ENCODE data around the gene ENTPD1.

ENTPD1 gene

DNA sequence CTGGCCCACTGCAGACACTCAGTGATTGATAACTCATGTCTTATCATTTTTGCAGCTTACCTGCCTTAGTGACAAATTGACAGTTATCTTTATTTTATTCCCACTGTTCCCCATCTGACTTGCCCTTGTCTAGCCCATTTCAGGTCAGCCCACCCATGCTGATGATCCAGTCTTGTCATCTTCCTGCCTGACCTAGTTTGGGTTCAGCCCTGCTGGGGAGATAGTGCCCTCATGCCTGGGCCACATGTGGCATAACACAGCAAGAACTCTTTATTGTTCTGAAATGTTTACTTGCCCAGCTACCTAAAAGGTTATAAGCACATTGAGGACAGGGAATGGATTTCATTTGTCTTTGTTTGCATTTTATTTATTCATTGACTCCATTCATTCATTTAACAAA lies 75.6 kb downstream of the ENTPD1 start:
- H3K4me3 ChIP-seq (IDR thresholded peaks at IDR 0.05; ENCODE audit: insufficient read depth, low read depth, low read length): no peak overlapping the region
- H4K20me1 ChIP-seq (ENCODE audit: insufficient read depth): no peaks in the 10 kb centered on the region
- no peaks in the 10 kb centered on the region for H3K27me3 ChIP-seq (ENCODE audit: insufficient read depth, low read depth)
- TF ChIP-seq, protein P1, sequence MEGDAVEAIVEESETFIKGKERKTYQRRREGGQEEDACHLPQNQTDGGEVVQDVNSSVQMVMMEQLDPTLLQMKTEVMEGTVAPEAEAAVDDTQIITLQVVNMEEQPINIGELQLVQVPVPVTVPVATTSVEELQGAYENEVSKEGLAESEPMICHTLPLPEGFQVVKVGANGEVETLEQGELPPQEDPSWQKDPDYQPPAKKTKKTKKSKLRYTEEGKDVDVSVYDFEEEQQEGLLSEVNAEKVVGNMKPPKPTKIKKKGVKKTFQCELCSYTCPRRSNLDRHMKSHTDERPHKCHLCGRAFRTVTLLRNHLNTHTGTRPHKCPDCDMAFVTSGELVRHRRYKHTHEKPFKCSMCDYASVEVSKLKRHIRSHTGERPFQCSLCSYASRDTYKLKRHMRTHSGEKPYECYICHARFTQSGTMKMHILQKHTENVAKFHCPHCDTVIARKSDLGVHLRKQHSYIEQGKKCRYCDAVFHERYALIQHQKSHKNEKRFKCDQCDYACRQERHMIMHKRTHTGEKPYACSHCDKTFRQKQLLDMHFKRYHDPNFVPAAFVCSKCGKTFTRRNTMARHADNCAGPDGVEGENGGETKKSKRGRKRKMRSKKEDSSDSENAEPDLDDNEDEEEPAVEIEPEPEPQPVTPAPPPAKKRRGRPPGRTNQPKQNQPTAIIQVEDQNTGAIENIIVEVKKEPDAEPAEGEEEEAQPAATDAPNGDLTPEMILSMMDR (conservative IDR thresholded peaks at IDR 0.05; ENCODE audit: low read depth, low read length): no peak
- no peak overlapping the region for H3K4me2 ChIP-seq
- H3K27ac ChIP-seq: peak overlapping the region; percentile 19
- no peak overlapping the region for H2AFZ ChIP-seq (ENCODE audit: low read depth)
- peaks cover 7% of the 10 kb centered on the region for H3K4me1 ChIP-seq (ENCODE audit: low read depth, poor library complexity, severe bottlenecking)
- H3K9ac ChIP-seq: no peak overlapping the region
- H3K79me2 ChIP-seq (ENCODE audit: insufficient read depth, low read depth): no peaks in the 10 kb centered on the region
- no peaks in the 10 kb centered on the region for H3K36me3 ChIP-seq (ENCODE audit: insufficient read depth)

DNA sequence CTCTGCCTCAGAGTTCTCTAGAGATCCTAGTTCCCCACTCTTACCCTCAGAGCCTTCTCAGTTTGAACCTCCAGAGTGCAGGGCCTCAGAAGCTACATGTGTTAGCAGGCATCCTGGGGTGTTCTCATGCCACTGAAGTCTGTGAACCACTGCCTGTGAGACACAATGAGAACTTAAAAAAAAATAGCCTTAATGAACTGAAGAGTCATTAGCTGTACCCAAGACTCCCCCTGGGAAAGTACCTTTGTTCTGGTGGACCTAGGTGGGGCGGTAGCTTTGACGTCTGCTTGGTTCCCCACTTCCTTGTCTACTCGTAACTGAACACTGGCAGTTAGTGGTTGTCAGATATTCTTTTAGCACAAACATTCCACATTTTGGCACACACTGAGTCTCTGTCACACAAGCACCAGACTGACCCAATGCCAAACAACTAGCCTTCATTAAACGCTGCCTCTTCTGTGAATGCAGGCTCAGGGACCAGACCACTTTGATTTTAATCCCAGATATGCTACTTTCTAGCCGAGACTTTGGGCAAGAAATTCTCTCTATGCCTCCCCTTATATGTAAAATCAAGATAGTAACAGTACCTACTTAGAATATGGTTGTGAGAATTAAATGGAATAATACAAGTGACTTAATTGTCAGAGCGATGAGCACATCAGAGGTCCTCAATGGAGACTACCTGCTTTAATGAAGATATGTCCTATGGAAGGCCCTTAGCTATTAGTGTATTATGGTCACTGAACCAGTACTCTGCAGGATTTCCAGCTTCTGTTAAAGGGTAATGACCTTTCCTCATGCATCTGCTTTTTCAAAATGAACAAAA lies 76.5 kb downstream of the ENTPD1 start:
- Histone ChIP-seq H3K36me3 (ENCODE audit: insufficient read depth) (no peaks in the 10 kb centered on the region), H3K4me2 (no peak overlapping the region), H2AFZ (ENCODE audit: low read depth) (no peak overlapping the region), H4K20me1 (ENCODE audit: insufficient read depth) (no peaks in the 10 kb centered on the region), H3K4me1 (ENCODE audit: low read depth, poor library complexity, severe bottlenecking) (peaks cover 7% of the 10 kb centered on the region), H3K9ac (no peak overlapping the region), H3K4me3 (IDR thresholded peaks at IDR 0.05; ENCODE audit: insufficient read depth, low read depth, low read length) (no peak overlapping the region), H3K27me3 (ENCODE audit: insufficient read depth, low read depth) (no peaks in the 10 kb centered on the region), H3K27ac (peak overlapping the region; percentile 19), H3K79me2 (ENCODE audit: insufficient read depth, low read depth) (no peaks in the 10 kb centered on the region)
- TF ChIP-seq, protein P1 (conservative IDR thresholded peaks at IDR 0.05; ENCODE audit: low read depth, low read length): no peak

DNA sequence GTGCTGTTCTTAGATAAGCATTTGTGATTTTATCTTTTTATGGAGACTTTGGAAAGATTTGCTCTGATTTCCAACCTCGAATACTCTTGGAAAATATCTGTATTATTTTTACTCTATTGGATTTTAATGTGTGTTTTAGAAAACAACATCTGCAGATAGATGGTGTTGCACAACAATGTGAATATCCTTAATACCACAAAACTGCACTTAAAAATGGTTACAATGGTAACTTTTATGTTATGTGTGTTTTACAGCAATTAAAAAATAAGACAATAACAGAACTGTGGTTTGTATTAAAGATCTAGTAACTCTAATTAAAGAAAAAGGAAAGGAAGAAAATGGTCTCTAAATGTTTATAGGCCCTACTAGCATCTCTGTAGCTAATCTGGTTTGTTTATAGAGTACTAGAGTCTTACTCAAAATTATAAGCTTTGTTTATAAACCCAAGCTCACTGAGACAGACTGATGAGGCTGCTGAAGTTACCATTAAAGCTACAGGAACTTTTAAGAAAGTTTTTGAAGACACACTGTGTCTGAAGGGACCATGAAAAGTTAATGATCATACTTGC lies 77.2 kb downstream of the ENTPD1 start:
- no peak overlapping the region for H3K27ac ChIP-seq
- H3K9ac ChIP-seq: no peak overlapping the region
- TF ChIP-seq, protein P1 (conservative IDR thresholded peaks at IDR 0.05; ENCODE audit: low read depth, low read length): no peak
- no peaks in the 10 kb centered on the region for H3K36me3 ChIP-seq (ENCODE audit: insufficient read depth)
- no peaks in the 10 kb centered on the region for H3K27me3 ChIP-seq (ENCODE audit: insufficient read depth, low read depth)
- no peak overlapping the region for H2AFZ ChIP-seq (ENCODE audit: low read depth)
- no peak overlapping the region for H3K4me2 ChIP-seq
- H3K4me3 ChIP-seq (IDR thresholded peaks at IDR 0.05; ENCODE audit: insufficient read depth, low read depth, low read length): no peak overlapping the region
- no peaks in the 10 kb centered on the region for H4K20me1 ChIP-seq (ENCODE audit: insufficient read depth)
- no peaks in the 10 kb centered on the region for H3K79me2 ChIP-seq (ENCODE audit: insufficient read depth, low read depth)
- peaks cover 7% of the 10 kb centered on the region for H3K4me1 ChIP-seq (ENCODE audit: low read depth, poor library complexity, severe bottlenecking)

DNA sequence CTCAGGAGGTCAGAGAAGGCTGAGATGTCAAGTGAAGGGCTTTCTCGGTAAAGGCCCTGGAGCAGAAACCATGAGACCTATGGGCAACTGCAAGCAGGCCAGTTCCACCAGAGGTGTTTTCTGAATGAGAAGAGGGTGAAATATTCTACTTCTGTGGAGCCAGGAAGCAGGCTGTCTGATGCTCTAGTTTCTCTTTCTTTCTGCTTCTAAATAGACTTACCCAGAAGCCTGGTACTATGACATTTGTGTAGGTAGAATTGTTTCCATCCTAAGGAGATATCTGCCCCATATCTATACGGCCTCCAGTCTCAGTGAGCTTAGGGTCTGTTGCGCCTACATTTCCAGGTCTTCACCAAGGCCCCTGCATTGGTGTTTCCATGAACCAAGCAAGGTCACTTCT lies 78.4 kb downstream of the ENTPD1 start:
- Histone ChIP-seq H3K36me3 (ENCODE audit: insufficient read depth) (no peaks in the 10 kb centered on the region), H3K9ac (no peak overlapping the region), H3K27ac (no peak overlapping the region), H3K4me3 (IDR thresholded peaks at IDR 0.05; ENCODE audit: insufficient read depth, low read depth, low read length) (no peak overlapping the region), H3K4me1 (ENCODE audit: low read depth, poor library complexity, severe bottlenecking) (peaks cover 7% of the 10 kb centered on the region), H4K20me1 (ENCODE audit: insufficient read depth) (no peaks in the 10 kb centered on the region), H3K79me2 (ENCODE audit: insufficient read depth, low read depth) (no peaks in the 10 kb centered on the region), H3K4me2 (no peak overlapping the region), H2AFZ (ENCODE audit: low read depth) (no peak overlapping the region), H3K27me3 (ENCODE audit: insufficient read depth, low read depth) (no peaks in the 10 kb centered on the region)
- TF ChIP-seq, protein P1 (conservative IDR thresholded peaks at IDR 0.05; ENCODE audit: low read depth, low read length): no peak
